ENCODE results near the gene FXYD6. TPM values are rescaled to one million over a fixed set of nuclear protein-coding genes. Genes with fewer than 3 reads are reported as not detected.

The FXYD6 gene
- total RNA-seq, 6 experiments from 2014 or later: not detected

- Mint-ChIP-seq H3K27ac (no peak overlapping the region), H3K36me3 (ENCODE audit: low read depth) (no peaks in the 10 kb centered on the region), H3K4me3 (no peak overlapping the region), H3K9me3 (no peaks in the 10 kb centered on the region), H3K4me1 (ENCODE audit: low read depth) (no peaks in the 10 kb centered on the region), H3K27me3 (ENCODE audit: insufficient read depth) (peaks cover 43% of the 10 kb centered on the region)
- TF ChIP-seq CTCF (IDR thresholded peaks at IDR 0.05): no peak
- DNase-seq: no peak
Measured at GRCh38 chr11:117839380-117839881, 37.0 kb downstream of the FXYD6 start.

GRCh38 chr11:117838901-117839300 lies 37.6 kb downstream of the FXYD6 start:
- Mint-ChIP-seq H3K4me1 (ENCODE audit: low read depth) (no peaks in the 10 kb centered on the region), H3K27me3 (ENCODE audit: insufficient read depth) (peaks cover 47% of the 10 kb centered on the region), H3K9me3 (no peaks in the 10 kb centered on the region), H3K36me3 (ENCODE audit: low read depth) (no peaks in the 10 kb centered on the region), H3K27ac (no peak overlapping the region), H3K4me3 (no peak overlapping the region)
- no peak for DNase-seq
- TF ChIP-seq CTCF (IDR thresholded peaks at IDR 0.05): no peak

- H3K4me3 Mint-ChIP-seq: no peak overlapping the region
- H3K9me3 Mint-ChIP-seq: no peaks in the 10 kb centered on the region
- H3K27ac Mint-ChIP-seq: no peak overlapping the region
- peaks cover 50% of the 10 kb centered on the region for H3K27me3 Mint-ChIP-seq (ENCODE audit: insufficient read depth)
- no peaks in the 10 kb centered on the region for H3K36me3 Mint-ChIP-seq (ENCODE audit: low read depth)
- no peaks in the 10 kb centered on the region for H3K4me1 Mint-ChIP-seq (ENCODE audit: low read depth)
- DNase-seq: no peak
- TF ChIP-seq CTCF (IDR thresholded peaks at IDR 0.05): no peak
Measured at GRCh38 chr11:117837791-117838190, 38.7 kb downstream of the FXYD6 start.

- H3K27ac Mint-ChIP-seq: no peak overlapping the region
- no peak overlapping the region for H3K4me3 Mint-ChIP-seq
- H3K9me3 Mint-ChIP-seq: no peaks in the 10 kb centered on the region
- H3K27me3 Mint-ChIP-seq (ENCODE audit: insufficient read depth): peaks cover 50% of the 10 kb centered on the region
- DNase-seq: no peak
- TF ChIP-seq CTCF (IDR thresholded peaks at IDR 0.05): no peak
- H3K4me1 Mint-ChIP-seq (ENCODE audit: low read depth): no peaks in the 10 kb centered on the region
- no peaks in the 10 kb centered on the region for H3K36me3 Mint-ChIP-seq (ENCODE audit: low read depth)
Measured at GRCh38 chr11:117837070-117837776, 39.2 kb downstream of the FXYD6 start.

- Mint-ChIP-seq H3K27me3 (ENCODE audit: insufficient read depth) (peaks cover 49% of the 10 kb centered on the region), H3K9me3 (no peaks in the 10 kb centered on the region), H3K27ac (no peak overlapping the region), H3K4me1 (ENCODE audit: low read depth) (no peaks in the 10 kb centered on the region), H3K36me3 (ENCODE audit: low read depth) (no peaks in the 10 kb centered on the region), H3K4me3 (no peak overlapping the region)
- no peak for DNase-seq
- no peak for TF ChIP-seq CTCF (IDR thresholded peaks at IDR 0.05)
Measured at GRCh38 chr11:117836077-117836960, 40.1 kb downstream of the FXYD6 start.

Measured in HFFc6 (cell line).